IgD-negative memory B cell (primary cell): ENCODE data around the gene ANTXRL. TPM values are rescaled to one million over a fixed set of nuclear protein-coding genes. Genes with fewer than 3 reads are reported as not detected.
A peak's percentile ranks its signal among the peaks of the same experiment; 100 is the strongest.
"Not testable (repeated sequence)": the region's sequence is repeated elsewhere in the genome, so short reads cannot be mapped to it uniquely, and the experiment has no call there.

ENCODE experiments used
- H3K27ac Mint-ChIP-seq, 3 donors: one replicate each; pipeline ENCODE4 v1.8.0; 2020 to 2022; ENCODE audit warnings: mild to moderate bottlenecking in 3 of 3, mixed read lengths in 3 of 3, moderate library complexity in 1 of 3
- H3K27me3 Mint-ChIP-seq: one replicate; pipeline ENCODE4 v1.8.0; 2021; ENCODE audit warnings: mixed read lengths
- H3K36me3 Mint-ChIP-seq: one replicate; pipeline ENCODE4 v1.8.0; 2020; ENCODE audit warnings: mild to moderate bottlenecking, mixed read lengths
- H3K4me1 Mint-ChIP-seq, 3 donors: one replicate each; pipeline ENCODE4 v1.8.0; 2020 to 2022; ENCODE audit warnings: mixed read lengths in 3 of 3, mild to moderate bottlenecking in 1 of 3
- H3K4me3 Mint-ChIP-seq, 4 donors: one replicate each; pipeline ENCODE4 v1.8.0; 2020 to 2022; ENCODE audit warnings: mild to moderate bottlenecking in 4 of 4, mixed read lengths in 4 of 4, moderate library complexity in 3 of 4
- H3K9me3 Mint-ChIP-seq, 3 donors: one replicate each; pipeline ENCODE4 v1.8.0; 2020 to 2021; ENCODE audit warnings: mixed read lengths in 3 of 3, mild to moderate bottlenecking in 1 of 3
- polyA plus RNA-seq: library from polyadenylated mRNA; unstranded; fragments of 300-500 nt; fragmentation: Illumina TruSeq; gene quantifications from one replicate; pipeline ENCODE4 v1.2.3, GENCODE V29; 2021

ANTXRL gene
- polyA plus RNA-seq, 1 donor from 2014 or later, result not detected

GRCh38 chr10:46293832-46294640 is 7.2 kb downstream of the ANTXRL start:
- Mint-ChIP-seq H3K27me3 (peaks cover 6% of the 10 kb centered on the region), H3K27ac (no peak overlapping the region), H3K4me1 (peaks cover 3 to 4% (median 3%) of the 10 kb centered on the region in 3 donors), H3K9me3 (no peaks in the 10 kb centered on the region), H3K36me3 (no peaks in the 10 kb centered on the region), H3K4me3 (no peak overlapping the region)

GRCh38 chr10:46294641-46295220 is 7.9 kb downstream of the ANTXRL start:
- no peaks in the 10 kb centered on the region for H3K9me3 Mint-ChIP-seq
- H3K36me3 Mint-ChIP-seq, result no peaks in the 10 kb centered on the region
- H3K4me1 Mint-ChIP-seq, result peaks cover 5 to 6% (median 6%) of the 10 kb centered on the region in 3 donors
- peaks cover 5% of the 10 kb centered on the region for H3K27me3 Mint-ChIP-seq
- no peak overlapping the region for H3K27ac Mint-ChIP-seq
- no peak overlapping the region for H3K4me3 Mint-ChIP-seq

DNA sequence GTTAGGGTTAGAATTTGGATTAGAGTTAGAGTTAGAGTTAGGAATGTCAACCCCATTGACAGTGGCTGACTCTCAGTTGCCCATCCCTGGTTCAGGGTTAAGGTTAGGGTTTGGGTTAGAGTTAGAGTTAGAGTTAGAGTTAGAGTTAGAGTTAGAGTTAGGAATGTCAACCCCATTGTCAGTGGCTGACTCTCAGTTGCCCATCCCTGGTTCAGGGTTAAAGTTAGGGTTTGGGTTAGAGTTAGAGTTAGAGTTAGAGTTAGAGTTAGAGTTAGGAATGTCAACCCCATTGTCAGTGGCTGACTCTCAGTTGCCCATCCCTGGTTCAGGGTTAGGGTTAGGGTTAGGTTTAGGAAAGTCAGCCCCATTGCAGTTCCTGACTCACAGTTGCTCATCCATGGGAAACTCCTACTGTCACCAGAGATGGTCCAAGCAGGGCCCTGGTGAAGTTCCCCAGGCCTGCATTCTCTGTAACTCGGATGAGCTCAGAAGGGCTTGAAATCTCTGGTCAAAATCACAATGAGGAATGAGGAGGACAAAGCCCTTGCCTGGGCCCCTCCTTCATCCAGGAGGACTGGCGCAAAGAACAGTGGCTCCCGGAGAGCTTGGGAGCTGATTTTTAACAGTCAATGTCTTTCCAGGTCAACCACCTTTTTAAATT is 8.7 kb downstream of the ANTXRL start:
- H3K27me3 Mint-ChIP-seq, H3K9me3 Mint-ChIP-seq, H3K27ac Mint-ChIP-seq, H3K4me3 Mint-ChIP-seq, H3K36me3 Mint-ChIP-seq: not testable (repeated sequence)
- peaks cover 5 to 11% (median 8%) of the 10 kb centered on the region in 3 donors for H3K4me1 Mint-ChIP-seq

DNA sequence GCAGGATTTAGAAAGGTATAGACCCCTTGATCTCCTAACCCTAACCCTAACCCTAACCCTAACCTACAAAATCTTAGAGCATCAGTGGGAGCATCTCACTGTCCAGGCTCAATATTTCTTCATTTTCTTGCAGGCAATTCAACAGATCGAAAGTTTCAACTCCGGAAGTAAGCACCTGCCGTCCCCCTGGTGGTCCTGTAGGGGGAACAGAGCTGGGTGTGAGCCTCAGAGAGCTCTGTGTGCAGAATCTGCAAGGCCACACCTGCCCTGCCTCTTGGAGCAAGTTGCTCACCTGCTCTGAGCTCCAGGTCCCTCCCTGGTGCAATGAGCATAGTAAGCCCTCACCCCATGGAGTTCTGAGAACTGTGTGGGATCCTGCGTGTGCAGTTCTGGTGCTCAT is 9.3 kb downstream of the ANTXRL start:
- peaks cover 5 to 11% (median 7%) of the 10 kb centered on the region in 3 donors for H3K4me1 Mint-ChIP-seq
- H3K4me3 Mint-ChIP-seq, H3K36me3 Mint-ChIP-seq, H3K9me3 Mint-ChIP-seq, H3K27ac Mint-ChIP-seq, H3K27me3 Mint-ChIP-seq: not testable (repeated sequence)

DNA sequence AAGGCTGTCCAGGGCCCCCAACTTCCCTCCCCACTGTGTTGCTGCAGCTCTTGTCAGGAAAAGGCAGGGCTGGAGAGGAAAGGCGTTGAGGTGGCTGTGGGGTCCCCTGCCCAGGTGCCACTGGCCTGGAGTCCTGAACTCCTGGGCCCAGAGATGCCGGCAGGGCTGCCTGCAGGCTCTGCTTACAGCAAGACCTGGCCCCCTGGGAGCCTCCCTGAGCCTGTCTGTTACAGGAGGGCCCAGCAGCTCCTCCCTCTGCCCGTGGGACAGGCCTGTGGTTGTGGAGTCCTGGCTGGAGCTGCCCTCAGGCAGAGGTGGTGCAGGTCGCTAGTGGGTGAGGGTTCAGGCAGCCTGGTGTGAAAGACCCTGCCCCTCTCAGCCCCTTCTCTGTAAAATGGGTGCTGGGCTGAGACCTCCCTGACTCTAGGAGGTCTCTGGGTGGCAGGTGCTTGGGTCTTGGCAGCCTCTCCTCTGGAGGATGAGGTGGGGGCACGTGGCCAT is 9.9 kb downstream of the ANTXRL start:
- peaks cover 7% of the 10 kb centered on the region for H3K27me3 Mint-ChIP-seq
- H3K9me3 Mint-ChIP-seq, result no peaks in the 10 kb centered on the region
- H3K4me1 Mint-ChIP-seq, result peaks cover 5 to 11% (median 7%) of the 10 kb centered on the region in 3 donors

DNA sequence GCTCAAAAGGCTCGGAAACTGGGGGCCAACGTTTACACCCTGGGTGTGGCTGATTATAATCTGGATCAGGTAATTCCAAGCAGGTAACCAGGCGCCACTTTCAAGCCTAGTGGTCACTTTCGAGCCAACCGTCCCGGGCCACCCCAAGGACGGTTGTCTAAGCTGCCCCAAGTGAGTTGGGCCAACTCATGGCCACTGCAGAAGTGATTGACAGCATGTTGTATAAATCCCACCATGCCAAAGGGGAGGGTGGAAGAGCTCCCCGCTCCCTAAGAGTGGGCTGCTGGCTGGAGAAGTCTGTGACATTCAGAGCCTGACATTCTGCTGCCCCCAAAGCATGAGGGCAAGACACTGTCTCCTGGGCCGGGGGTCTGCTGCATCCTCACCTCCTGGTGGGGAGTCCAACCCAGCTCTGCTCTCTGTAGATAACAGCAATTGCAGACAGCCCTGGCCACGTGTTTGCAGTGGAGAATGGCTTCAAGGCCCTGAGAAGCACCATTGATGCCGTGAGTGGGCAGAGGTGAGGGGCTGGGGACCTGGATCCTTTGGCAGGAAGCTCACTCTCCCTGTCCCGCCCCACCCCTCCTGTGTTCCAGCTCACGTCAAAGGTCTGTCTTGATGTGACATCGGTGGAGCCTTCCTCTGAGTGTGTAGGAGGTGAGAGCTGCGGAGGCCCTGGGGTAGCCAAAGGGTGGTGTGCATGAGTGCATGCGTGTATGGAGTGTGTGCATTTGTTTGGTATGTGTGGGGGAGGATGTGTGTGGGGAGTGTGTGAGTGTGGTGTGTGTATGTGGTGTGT is 10.8 kb downstream of the ANTXRL start:
- Mint-ChIP-seq H3K4me1 (peaks cover 5 to 11% (median 7%) of the 10 kb centered on the region in 3 donors), H3K36me3 (no peaks in the 10 kb centered on the region), H3K4me3 (no peak overlapping the region), H3K9me3 (no peaks in the 10 kb centered on the region), H3K27ac (no peak overlapping the region), H3K27me3 (peaks cover 7% of the 10 kb centered on the region)

More for the DNA sequence above, 9.9 kb downstream of the ANTXRL start:
- no peak overlapping the region for H3K4me3 Mint-ChIP-seq
- no peak overlapping the region for H3K27ac Mint-ChIP-seq
- no peaks in the 10 kb centered on the region for H3K36me3 Mint-ChIP-seq

DNA sequence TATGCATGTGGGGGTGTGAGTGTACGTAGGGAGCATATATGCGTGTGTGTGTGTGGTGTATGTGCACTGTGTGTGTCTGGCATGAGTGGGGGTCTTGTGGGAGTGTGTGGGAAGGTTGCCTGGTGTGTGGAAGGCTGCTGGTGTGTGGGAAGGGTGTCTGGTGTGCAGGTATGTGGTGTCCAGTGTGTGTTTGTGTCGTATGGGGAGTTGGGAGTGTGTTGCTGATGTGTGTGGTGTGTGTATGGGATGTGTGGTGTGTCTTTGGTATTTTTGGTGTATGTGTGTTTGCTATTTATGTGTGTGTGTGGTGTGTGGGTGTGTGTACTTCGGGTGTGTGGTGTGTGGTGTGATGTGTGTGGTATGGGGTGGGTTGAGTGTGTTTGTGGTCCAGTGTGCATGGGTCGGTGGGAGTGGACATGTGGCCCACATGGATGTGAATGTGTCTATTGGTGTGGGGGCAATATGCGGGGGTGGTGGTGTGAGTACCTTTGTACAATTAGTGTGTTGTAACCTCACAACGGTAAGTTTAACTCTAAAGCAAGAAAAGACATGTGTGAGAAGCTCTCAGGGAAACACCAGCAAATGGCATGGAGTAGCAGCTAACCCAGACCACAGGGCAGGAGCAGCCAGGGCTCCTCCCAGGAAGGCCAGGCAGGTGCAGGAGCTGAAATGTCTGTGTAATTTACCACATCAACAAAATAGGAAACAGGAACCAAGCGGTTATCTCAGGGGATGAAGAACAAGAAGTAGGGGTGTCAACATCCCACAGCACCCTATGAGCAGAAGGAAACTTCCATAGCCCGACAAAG is 11.9 kb downstream of the ANTXRL start:
- peak overlapping the region in 3 of 4 donors; percentile 21 to 30 (median 29) for H3K4me3 Mint-ChIP-seq
- no peaks in the 10 kb centered on the region for H3K36me3 Mint-ChIP-seq
- no peak overlapping the region for H3K27ac Mint-ChIP-seq
- H3K27me3 Mint-ChIP-seq, result peaks cover 7% of the 10 kb centered on the region
- no peaks in the 10 kb centered on the region for H3K9me3 Mint-ChIP-seq
- peaks cover 5 to 11% (median 7%) of the 10 kb centered on the region in 3 donors for H3K4me1 Mint-ChIP-seq

- Mint-ChIP-seq H3K9me3 (no peaks in the 10 kb centered on the region), H3K27ac (no peak overlapping the region), H3K27me3 (peaks cover 7% of the 10 kb centered on the region), H3K4me1 (peaks cover 5 to 11% (median 7%) of the 10 kb centered on the region in 3 donors), H3K36me3 (no peaks in the 10 kb centered on the region), H3K4me3 (peak overlapping the region in 2 of 4 donors; percentile 21 to 30)
These were observed 12.4 kb downstream of the ANTXRL start for GRCh38 chr10:46299286-46299535.

DNA sequence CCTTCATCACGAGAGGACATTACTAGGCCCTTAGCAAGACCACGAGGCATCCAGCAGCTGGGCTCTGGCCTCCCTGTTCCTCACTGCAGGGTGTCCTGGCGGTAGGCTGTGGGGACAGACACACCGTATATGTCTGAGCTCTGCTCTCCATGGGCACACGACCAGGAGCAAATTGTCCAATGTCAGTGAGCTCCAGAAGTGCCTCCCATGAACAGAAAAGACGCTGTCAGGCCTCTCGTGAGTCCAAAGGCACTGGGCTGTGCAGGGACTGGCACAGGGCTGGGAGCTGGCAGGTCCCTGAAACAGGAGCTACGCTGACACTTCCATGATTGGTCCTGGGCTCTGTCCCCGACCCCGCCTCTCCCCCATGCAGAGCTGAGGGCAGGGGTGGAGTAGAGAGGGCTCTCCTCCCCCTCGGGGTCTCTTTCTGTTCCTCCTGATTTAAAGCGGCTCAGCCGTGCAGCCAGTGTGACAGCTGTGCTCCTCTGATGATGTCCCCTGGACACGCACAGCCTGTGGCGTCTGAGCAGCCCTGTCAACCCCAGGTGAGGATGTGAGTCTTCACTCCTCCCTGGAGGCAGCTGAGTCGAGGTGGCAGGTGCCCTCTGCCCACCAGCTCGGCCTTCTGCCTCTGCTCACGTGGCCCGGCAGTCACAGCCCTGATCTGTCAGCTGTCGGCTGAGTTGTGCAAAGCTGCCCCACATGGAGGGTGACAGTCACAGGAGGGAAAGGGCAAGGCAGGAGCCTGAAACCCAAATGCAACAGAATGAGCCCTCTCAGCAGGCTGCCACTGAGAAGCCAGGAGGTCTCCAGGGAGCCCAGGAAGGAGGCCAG is 13.0 kb downstream of the ANTXRL start:
- Mint-ChIP-seq H3K9me3 (no peaks in the 10 kb centered on the region), H3K27me3 (peaks cover 7% of the 10 kb centered on the region), H3K36me3 (no peaks in the 10 kb centered on the region), H3K4me3 (no peak overlapping the region), H3K4me1 (peaks cover 5 to 11% (median 7%) of the 10 kb centered on the region in 3 donors), H3K27ac (peak overlapping the region in 1 of 3 donors; percentile 64)

- not testable (repeated sequence) for H3K9me3 Mint-ChIP-seq
These were observed 13.5 kb downstream of the ANTXRL start for GRCh38 chr10:46300370-46300711.

DNA sequence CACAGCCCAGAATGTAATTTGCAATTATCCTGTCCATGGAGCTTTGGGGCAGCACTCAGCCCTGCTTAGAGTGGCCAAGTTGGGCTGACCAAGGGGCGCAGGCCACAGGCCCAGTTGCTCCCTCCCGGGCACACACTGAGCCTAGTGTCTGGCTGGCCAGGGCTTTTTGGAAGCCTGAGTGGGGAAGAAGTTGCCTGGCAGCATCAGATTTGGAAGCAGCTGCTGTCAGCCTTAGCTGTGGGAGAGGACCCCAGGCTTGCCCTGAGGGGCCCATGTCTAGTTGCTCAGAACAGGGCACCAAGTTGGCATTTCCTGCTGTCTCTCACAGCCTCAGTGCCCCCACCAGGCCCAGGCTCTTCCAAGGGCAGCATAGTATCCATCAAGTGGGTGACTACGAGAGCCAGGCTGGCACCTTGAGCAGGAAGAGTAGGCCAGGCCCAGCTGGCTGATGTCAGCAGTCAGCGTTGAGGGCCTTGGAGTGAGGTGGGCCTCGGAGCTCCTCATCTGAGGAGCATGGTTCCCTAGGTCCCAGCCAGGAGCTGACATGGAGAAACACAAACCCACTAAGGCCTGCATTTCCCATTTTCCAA is 14.4 kb downstream of the ANTXRL start:
- Mint-ChIP-seq H3K36me3 (no peaks in the 10 kb centered on the region), H3K27ac (peak overlapping the region in 1 of 3 donors; percentile 29), H3K4me1 (peaks cover 6 to 11% (median 7%) of the 10 kb centered on the region in 3 donors), H3K9me3 (no peaks in the 10 kb centered on the region), H3K27me3 (peaks cover 7% of the 10 kb centered on the region), H3K4me3 (no peak overlapping the region)

More at GRCh38 chr10:46300370-46300711, 13.5 kb downstream of the ANTXRL start:
- peaks cover 6 to 11% (median 7%) of the 10 kb centered on the region in 3 donors for H3K4me1 Mint-ChIP-seq
- not testable (repeated sequence) for H3K36me3 Mint-ChIP-seq, H3K27me3 Mint-ChIP-seq, H3K4me3 Mint-ChIP-seq
- peak overlapping the region in 1 of 3 donors; percentile 64 for H3K27ac Mint-ChIP-seq

DNA sequence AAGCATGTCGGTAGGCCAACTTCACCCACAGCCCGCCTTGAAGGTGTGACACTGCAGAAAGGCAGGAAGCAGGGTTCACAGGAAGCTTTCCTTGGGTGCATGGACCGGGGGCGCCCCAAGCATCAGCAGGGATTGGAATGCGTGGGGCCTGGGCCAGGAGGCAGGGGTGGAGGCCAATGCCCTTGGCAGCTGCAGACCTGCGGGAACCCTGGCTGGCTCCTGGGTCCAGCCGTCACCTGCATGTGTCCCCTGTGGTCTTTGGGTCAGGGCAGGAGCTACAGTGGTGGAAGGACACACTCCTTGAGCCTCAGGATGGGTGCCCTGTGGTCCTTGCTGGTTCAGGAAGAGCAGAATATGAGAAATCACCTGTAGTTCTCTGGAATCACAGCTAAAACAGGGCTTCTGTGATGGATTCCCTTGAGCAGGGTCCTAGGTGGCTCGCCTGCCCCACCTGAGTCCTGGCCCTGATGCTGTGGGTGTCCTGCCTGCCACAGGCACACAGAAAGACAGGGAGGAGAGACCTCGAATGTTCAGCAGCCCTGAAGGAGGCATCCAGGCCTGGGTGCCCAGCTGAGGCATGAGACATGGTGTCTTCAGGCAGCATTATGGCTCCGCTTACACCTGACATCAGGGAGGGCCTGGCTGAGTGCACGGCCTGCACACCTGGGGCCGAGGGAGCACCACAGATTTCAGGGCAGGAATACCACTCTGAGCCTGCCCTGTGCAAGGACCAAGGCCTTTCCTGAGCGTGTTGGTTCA is 15.1 kb downstream of the ANTXRL start:
- Mint-ChIP-seq H3K27ac (no peak overlapping the region), H3K9me3 (no peaks in the 10 kb centered on the region), H3K4me3 (no peak overlapping the region), H3K36me3 (no peaks in the 10 kb centered on the region), H3K4me1 (peaks cover 6 to 11% (median 7%) of the 10 kb centered on the region in 3 donors), H3K27me3 (peaks cover 7% of the 10 kb centered on the region)
